ENCODE results near the gene RAD51B. TPM values are rescaled to one million over a fixed set of nuclear protein-coding genes. Genes with fewer than 3 reads are reported as not detected.

Gene RAD51B
- total RNA-seq, 1 experiment from 2014 or later: 29.9 TPM

GRCh38 chr14:68627050-68627867 lies 807.7 kb downstream of the RAD51B start:
- H3K27me3 ChIP-seq (ENCODE audit: insufficient read depth, low read depth): no peaks in the 10 kb centered on the region
- DNase-seq: peak; percentile 40 to 94
- H3K27ac ChIP-seq: peak overlapping the region; percentile 92
- no peaks in the 10 kb centered on the region for H4K20me1 ChIP-seq (ENCODE audit: insufficient read depth)
- ChIA-PET POLR2A (ENCODE audit: unreplicated experiment) (interaction anchor here (0.6 kb wide), 2 partner anchors 164 to 166 kb away, joined by 3 to 6 read pairs; partner anchors contain the start of gene ZFP36L1), CTCF (interaction anchor here (0.9 to 1.0 kb wide), 2 partner anchors 57 to 377 kb away, joined by 3 read pairs; no protein-coding TSS in a partner anchor)
- peak overlapping the region; percentile 95 for H3K4me2 ChIP-seq
- intact Hi-C loops (cut with micrococcal nuclease; ENCODE audit: unreplicated experiment): loop anchor here (1.0 kb wide), 1 partner anchor 49 kb away; no protein-coding TSS in a partner anchor
- H3K4me1 ChIP-seq (replicated peaks; ENCODE audit: insufficient read depth): peaks cover 45% of the 10 kb centered on the region
- TF ChIP-seq EZH2 (IDR thresholded peaks at IDR 0.05; ENCODE audit: low read depth): no peak
- TF ChIP-seq, protein P1, sequence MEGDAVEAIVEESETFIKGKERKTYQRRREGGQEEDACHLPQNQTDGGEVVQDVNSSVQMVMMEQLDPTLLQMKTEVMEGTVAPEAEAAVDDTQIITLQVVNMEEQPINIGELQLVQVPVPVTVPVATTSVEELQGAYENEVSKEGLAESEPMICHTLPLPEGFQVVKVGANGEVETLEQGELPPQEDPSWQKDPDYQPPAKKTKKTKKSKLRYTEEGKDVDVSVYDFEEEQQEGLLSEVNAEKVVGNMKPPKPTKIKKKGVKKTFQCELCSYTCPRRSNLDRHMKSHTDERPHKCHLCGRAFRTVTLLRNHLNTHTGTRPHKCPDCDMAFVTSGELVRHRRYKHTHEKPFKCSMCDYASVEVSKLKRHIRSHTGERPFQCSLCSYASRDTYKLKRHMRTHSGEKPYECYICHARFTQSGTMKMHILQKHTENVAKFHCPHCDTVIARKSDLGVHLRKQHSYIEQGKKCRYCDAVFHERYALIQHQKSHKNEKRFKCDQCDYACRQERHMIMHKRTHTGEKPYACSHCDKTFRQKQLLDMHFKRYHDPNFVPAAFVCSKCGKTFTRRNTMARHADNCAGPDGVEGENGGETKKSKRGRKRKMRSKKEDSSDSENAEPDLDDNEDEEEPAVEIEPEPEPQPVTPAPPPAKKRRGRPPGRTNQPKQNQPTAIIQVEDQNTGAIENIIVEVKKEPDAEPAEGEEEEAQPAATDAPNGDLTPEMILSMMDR (conservative IDR thresholded peaks at IDR 0.05): no peak; the same call in 1 of the 2 replicates
- H3K9me3 ChIP-seq (ENCODE audit: insufficient read depth, low read depth): peaks cover 5% of the 10 kb centered on the region; the same call in 1 of the 2 replicates
- no peaks in the 10 kb centered on the region for H3K9me2 ChIP-seq (ENCODE audit: insufficient read depth)
- no TSS peak for BruUV-seq (replicated peaks)
- H3K4me3 ChIP-seq: peak overlapping the region; percentile 60; the same call in 1 of the 2 replicates
- peaks cover 5% of the 10 kb centered on the region; the same call in 1 of the 2 replicates for H3K79me2 ChIP-seq (ENCODE audit: low read depth)
- H2AFZ ChIP-seq: no peak overlapping the region
- no peaks in the 10 kb centered on the region for H3K36me3 ChIP-seq (ENCODE audit: low read depth)
- peaks cover 36% of the 10 kb centered on the region for H3F3A ChIP-seq (ENCODE audit: insufficient read depth, low read depth)

- Histone ChIP-seq H3K36me3 (ENCODE audit: low read depth) (no peaks in the 10 kb centered on the region), H3K9me3 (ENCODE audit: insufficient read depth, low read depth) (peaks cover 5% of the 10 kb centered on the region; the same call in 1 of the 2 replicates), H3K4me2 (peak overlapping the region; percentile 95), H2AFZ (peak overlapping the region; percentile 82), H3K4me1 (replicated peaks; ENCODE audit: insufficient read depth) (peaks cover 45% of the 10 kb centered on the region), H3K4me3 (peak overlapping the region; percentile 60), H3K27me3 (ENCODE audit: insufficient read depth, low read depth) (no peaks in the 10 kb centered on the region), H3K9me2 (ENCODE audit: insufficient read depth) (no peaks in the 10 kb centered on the region), H4K20me1 (ENCODE audit: insufficient read depth) (no peaks in the 10 kb centered on the region), H3K27ac (peak overlapping the region; percentile 92), H3F3A (ENCODE audit: insufficient read depth, low read depth) (peaks cover 36% of the 10 kb centered on the region), H3K79me2 (ENCODE audit: low read depth) (peaks cover 5% of the 10 kb centered on the region; the same call in 1 of the 2 replicates)
- no TSS peak for BruUV-seq (replicated peaks)
- intact Hi-C loops (cut with micrococcal nuclease; ENCODE audit: unreplicated experiment): loop anchor here (1.0 to 2.0 kb wide), 4 partner anchors 50 to 379 kb away; no protein-coding TSS in a partner anchor
- DNase-seq: peak; percentile 72 to 81
- TF ChIP-seq, protein P1 (conservative IDR thresholded peaks at IDR 0.05): no peak
- TF ChIP-seq EZH2 (IDR thresholded peaks at IDR 0.05; ENCODE audit: low read depth): no peak
- CTCF ChIA-PET: interaction anchor here (0.6 to 0.9 kb wide), 3 partner anchors 44 to 377 kb away, joined by 3 to 8 read pairs (median 4); no protein-coding TSS in a partner anchor
- POLR2A ChIA-PET (ENCODE audit: unreplicated experiment): interaction anchor here (0.5 to 1.4 kb wide), 10 partner anchors 8 to 490 kb away, joined by 3 to 10 read pairs (median 5); partner anchors contain the start of gene ZFP36L1
Measured at GRCh38 chr14:68627868-68628604, 808.5 kb downstream of the RAD51B start.
